Testis (tissue), 5 donors: ENCODE measurements around the gene GRAMD1A. TPM values are rescaled to one million over a fixed set of nuclear protein-coding genes. Genes with fewer than 3 reads are reported as not detected.

Source experiments
- DNase-seq: peaks from one replicate; pipeline ENCODE4 v3.0.0-alpha.2; 2019
- H3K27ac ChIP-seq, 2 donors: fragments of 200-600 bp; sonication (generic); one replicate each; pipeline ENCODE4 v1.5.1; 2019
- H3K27me3 ChIP-seq: fragments of 200-600 bp; sonication (generic); one replicate; pipeline ENCODE4 v1.5.1; 2019
- H3K36me3 ChIP-seq: fragments of 200-600 bp; sonication (generic); one replicate; pipeline ENCODE4 v1.5.1; 2017; ENCODE audit warnings: low read depth; ENCODE audit errors: missing control alignments
- H3K4me1 ChIP-seq: fragments of 200-600 bp; sonication (generic); one replicate; pipeline ENCODE4 v1.5.1; 2019
- H3K4me3 ChIP-seq, 2 donors: fragments of 200-600 bp; sonication (generic); one replicate each; pipeline ENCODE4 v1.5.1; 2017 to 2019
- H3K9me3 ChIP-seq: fragments of 200-600 bp; sonication (generic); one replicate; pipeline ENCODE4 v1.5.1; 2017
- POLR2A ChIP-seq: fragments of 450-650 bp; IDR thresholded peaks from one replicate; pipeline ENCODE4 v1.6.1; 2017; ENCODE audit warnings: antibody characterized with exemption, mild to moderate bottlenecking, moderate library complexity
- WGBS, 2 donors: methylation state at CpG; one replicate each; pipeline ENCODE4 v1.1.5; 2018; 5-methylcytosine and 5-hydroxymethylcytosine counted together
- intact Hi-C: fragments of 100-400 bp; cut with DNase I; formaldehyde crosslinking; loops from one replicate; pipeline ENCODE4 v1.15.1; 2023; ENCODE audit warnings: low total_unique reads
- long read RNA-seq, 2 donors: transcript quantifications; one replicate each; lab custom pipeline, GENCODE V29; 2026
- polyA plus RNA-seq: library from polyadenylated mRNA; stranded (reverse); fragments of 350-450 nt; fragmentation: Illumina TruSeq; extraction: RNeasy Lipid Tissue Mini Kit (QIAGEN cat#74804); gene quantifications from one replicate; pipeline ENCODE4 v1.2.3, GENCODE V29; 2014; ENCODE audit warnings: low read depth, low replicate concordance; ENCODE audit not compliant: insufficient read depth
- total RNA-seq, 2 donors: library from RNA; depleted of rRNA; stranded (reverse); fragments of >200 nt; gene quantifications; one replicate each; pipeline ENCODE4 v1.2.3, GENCODE V29; 2016
- TF ChIP-seq, protein P1 (sequence below), 3 experiments: fragments of 450-650 bp in 2 of 3; fragments of 200-600 bp in 1 of 3; sonication (generic) in 1 of 3; IDR thresholded peaks; one replicate each; pipeline ENCODE4 v1.5.1; 2016 to 2019; ENCODE audit warnings: antibody characterized with exemption in 3 of 3, mild to moderate bottlenecking in 2 of 3, moderate library complexity in 1 of 3

The GRAMD1A gene
- 10 to 100 TPM; 92.4 to 99.3 TPM for total RNA-seq
- 62.8 TPM for polyA plus RNA-seq
- long read RNA-seq, donor 1, partial matches to known transcripts: 0 of 17 reads
- long read RNA-seq, donor 1, other reads (novel, unspliced or antisense): 13 of 17 reads
- long read RNA-seq, donor 2, partial matches to known transcripts: 5 of 5 reads
- long read RNA-seq, donor 2, other reads (novel, unspliced or antisense): 0 of 5 reads

- WGBS, 2 donors: 0 to 1% methylated on average over 20 to 45 of the region's 45 CpGs
- H3K4me1 ChIP-seq: peaks cover 50% of the 10 kb centered on the region
Observed at GRCh38 chr19:34999498-35000337, at the start of gene GRAMD1A. TSS of gene GRAMD1A (plus strand) at chr19:35000323. CDS start at chr19:35000479, 156 bp downstream.

GRCh38 chr19:34953092-34953491 is 47.0 kb upstream of the GRAMD1A start:
- H3K27me3 ChIP-seq: no peaks in the 10 kb centered on the region
- no peak overlapping the region for H3K4me3 ChIP-seq
- H3K9me3 ChIP-seq: no peaks in the 10 kb centered on the region
- DNase-seq: no peak
- TF ChIP-seq, protein P1, sequence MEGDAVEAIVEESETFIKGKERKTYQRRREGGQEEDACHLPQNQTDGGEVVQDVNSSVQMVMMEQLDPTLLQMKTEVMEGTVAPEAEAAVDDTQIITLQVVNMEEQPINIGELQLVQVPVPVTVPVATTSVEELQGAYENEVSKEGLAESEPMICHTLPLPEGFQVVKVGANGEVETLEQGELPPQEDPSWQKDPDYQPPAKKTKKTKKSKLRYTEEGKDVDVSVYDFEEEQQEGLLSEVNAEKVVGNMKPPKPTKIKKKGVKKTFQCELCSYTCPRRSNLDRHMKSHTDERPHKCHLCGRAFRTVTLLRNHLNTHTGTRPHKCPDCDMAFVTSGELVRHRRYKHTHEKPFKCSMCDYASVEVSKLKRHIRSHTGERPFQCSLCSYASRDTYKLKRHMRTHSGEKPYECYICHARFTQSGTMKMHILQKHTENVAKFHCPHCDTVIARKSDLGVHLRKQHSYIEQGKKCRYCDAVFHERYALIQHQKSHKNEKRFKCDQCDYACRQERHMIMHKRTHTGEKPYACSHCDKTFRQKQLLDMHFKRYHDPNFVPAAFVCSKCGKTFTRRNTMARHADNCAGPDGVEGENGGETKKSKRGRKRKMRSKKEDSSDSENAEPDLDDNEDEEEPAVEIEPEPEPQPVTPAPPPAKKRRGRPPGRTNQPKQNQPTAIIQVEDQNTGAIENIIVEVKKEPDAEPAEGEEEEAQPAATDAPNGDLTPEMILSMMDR (IDR thresholded peaks at IDR 0.05): no peak
- TF ChIP-seq POLR2A: no peak
- intact Hi-C loops: no loop called here
- no peaks in the 10 kb centered on the region for H3K36me3 ChIP-seq
- no peaks in the 10 kb centered on the region for H3K4me1 ChIP-seq
- H3K27ac ChIP-seq: no peak overlapping the region

More at GRCh38 chr19:34999498-35000337, at the start of gene GRAMD1A:
- Histone ChIP-seq H3K27me3 (no peaks in the 10 kb centered on the region), H3K36me3 (no peaks in the 10 kb centered on the region), H3K9me3 (no peaks in the 10 kb centered on the region), H3K4me3 (peak within 1 kb of the TSS; percentile 86 to 90), H3K27ac (peak within 1 kb of the TSS; percentile 100)
- peak; percentile 65 for TF ChIP-seq POLR2A
- TF ChIP-seq, protein P1 (IDR thresholded peaks at IDR 0.05): no peak
- DNase-seq: peak; percentile 89
- intact Hi-C loops: no loop called here

GRCh38 chr19:34957830-34958751 is 42.0 kb upstream of the GRAMD1A start:
- H3K9me3 ChIP-seq: no peaks in the 10 kb centered on the region
- no peaks in the 10 kb centered on the region for H3K27me3 ChIP-seq
- DNase-seq: no peak
- WGBS, 2 donors: 94% methylated on average over 22 of the region's 22 CpGs
- H3K27ac ChIP-seq: no peak overlapping the region
- intact Hi-C loops: no loop called here
- TF ChIP-seq POLR2A: no peak
- TF ChIP-seq, protein P1 (IDR thresholded peaks at IDR 0.05): no peak
- peaks cover 11% of the 10 kb centered on the region for H3K4me1 ChIP-seq
- no peak overlapping the region for H3K4me3 ChIP-seq
- no peaks in the 10 kb centered on the region for H3K36me3 ChIP-seq

GRCh38 chr19:34959021-34959420 is 41.1 kb upstream of the GRAMD1A start:
- Histone ChIP-seq H3K4me3 (no peak overlapping the region), H3K9me3 (no peaks in the 10 kb centered on the region), H3K27ac (no peak overlapping the region), H3K27me3 (no peaks in the 10 kb centered on the region), H3K4me1 (peaks cover 18% of the 10 kb centered on the region), H3K36me3 (no peaks in the 10 kb centered on the region)
- TF ChIP-seq POLR2A: no peak
- TF ChIP-seq, protein P1 (IDR thresholded peaks at IDR 0.05): no peak
- intact Hi-C loops: no loop called here
- DNase-seq: no peak
- 86 to 95% methylated on average over 4 to 7 of the region's 7 CpGs for WGBS, 2 donors
